ENCODE results near the gene CYP2J2. TPM values are rescaled to one million over a fixed set of nuclear protein-coding genes. Genes with fewer than 3 reads are reported as not detected.
"Not testable (repeated sequence)": the region's sequence is repeated elsewhere in the genome, so short reads cannot be mapped to it uniquely, and the experiment has no call there.

Gene CYP2J2
- 1 to 10 TPM in 1 of 2 donors, under 1 TPM in 1; 0.87 to 1.6 TPM for total RNA-seq

- H3K4me3 Mint-ChIP-seq = peak within 1 kb of the TSS; percentile 67
- no peaks in the 10 kb centered on the region for H3K36me3 Mint-ChIP-seq (ENCODE audit: low read depth)
- ATAC-seq (replicated peaks) = peak; percentile 97
- peak within 1 kb of the TSS; percentile 5 for H3K27ac Mint-ChIP-seq
- peaks cover 5% of the 10 kb centered on the region for H3K4me1 Mint-ChIP-seq
- peaks cover 27% of the 10 kb centered on the region for H3K27me3 Mint-ChIP-seq
- no peaks in the 10 kb centered on the region for H3K9me3 Mint-ChIP-seq
Observed at GRCh38 chr1:59926381-59927123, at the start of gene CYP2J2. Gene CYP2J2, minus strand, starts transcription at chr1:59926773. Its CDS starts 27 bp downstream, at chr1:59926746.

GRCh38 chr1:59973719-59974118 lies 47.1 kb upstream of the CYP2J2 start:
- Mint-ChIP-seq H3K9me3 (no peaks in the 10 kb centered on the region), H3K4me3 (no peak overlapping the region), H3K27ac (no peak overlapping the region), H3K36me3 (ENCODE audit: low read depth) (no peaks in the 10 kb centered on the region), H3K27me3 (peaks cover 26% of the 10 kb centered on the region), H3K4me1 (peaks cover 4% of the 10 kb centered on the region)
- no peak for ATAC-seq (replicated peaks)

GRCh38 chr1:59972216-59972927 lies 45.8 kb upstream of the CYP2J2 start:
- Mint-ChIP-seq H3K27ac (no peak overlapping the region), H3K9me3 (no peaks in the 10 kb centered on the region), H3K4me1 (peaks cover 4% of the 10 kb centered on the region), H3K36me3 (ENCODE audit: low read depth) (no peaks in the 10 kb centered on the region), H3K27me3 (peaks cover 26% of the 10 kb centered on the region), H3K4me3 (no peak overlapping the region)
- no peak for ATAC-seq (replicated peaks)

- Mint-ChIP-seq H3K4me1 (peaks cover 4% of the 10 kb centered on the region), H3K9me3 (no peaks in the 10 kb centered on the region), H3K27ac (no peak overlapping the region), H3K36me3 (ENCODE audit: low read depth) (no peaks in the 10 kb centered on the region), H3K4me3 (no peak overlapping the region), H3K27me3 (peaks cover 21% of the 10 kb centered on the region)
- peak; percentile 68 for ATAC-seq (replicated peaks)
Observed at GRCh38 chr1:59971464-59971911, 44.9 kb upstream of the CYP2J2 start.

- H3K27ac Mint-ChIP-seq; ATAC-seq (replicated peaks); H3K9me3 Mint-ChIP-seq; H3K4me3 Mint-ChIP-seq; H3K4me1 Mint-ChIP-seq; H3K36me3 Mint-ChIP-seq (ENCODE audit: low read depth): not testable (repeated sequence)
- H3K27me3 Mint-ChIP-seq = peaks cover 10% of the 10 kb centered on the region
Observed at GRCh38 chr1:59969542-59970175, 43.1 kb upstream of the CYP2J2 start.

GRCh38 chr1:59968746-59969145 lies 42.2 kb upstream of the CYP2J2 start:
- H3K9me3 Mint-ChIP-seq; H3K27ac Mint-ChIP-seq; H3K36me3 Mint-ChIP-seq (ENCODE audit: low read depth); H3K4me3 Mint-ChIP-seq; ATAC-seq (replicated peaks); H3K4me1 Mint-ChIP-seq: not testable (repeated sequence)
- H3K27me3 Mint-ChIP-seq = peaks cover 10% of the 10 kb centered on the region

GRCh38 chr1:59967780-59968179 lies 41.2 kb upstream of the CYP2J2 start:
- no peak overlapping the region for H3K4me3 Mint-ChIP-seq
- H3K27me3 Mint-ChIP-seq = peaks cover 5% of the 10 kb centered on the region
- no peak overlapping the region for H3K27ac Mint-ChIP-seq
- no peaks in the 10 kb centered on the region for H3K9me3 Mint-ChIP-seq
- no peaks in the 10 kb centered on the region for H3K36me3 Mint-ChIP-seq (ENCODE audit: low read depth)
- no peak for ATAC-seq (replicated peaks)
- peaks cover 4% of the 10 kb centered on the region for H3K4me1 Mint-ChIP-seq

- H3K36me3 Mint-ChIP-seq (ENCODE audit: low read depth) = no peaks in the 10 kb centered on the region
- no peaks in the 10 kb centered on the region for H3K9me3 Mint-ChIP-seq
- peaks cover 4% of the 10 kb centered on the region for H3K4me1 Mint-ChIP-seq
- peaks cover 5% of the 10 kb centered on the region for H3K27me3 Mint-ChIP-seq
- no peak for ATAC-seq (replicated peaks)
- H3K4me3 Mint-ChIP-seq = no peak overlapping the region
- no peak overlapping the region for H3K27ac Mint-ChIP-seq
Observed at GRCh38 chr1:59967141-59967697, 40.6 kb upstream of the CYP2J2 start.

GRCh38 chr1:59952065-59952464 lies 25.5 kb upstream of the CYP2J2 start:
- Mint-ChIP-seq H3K27ac (no peak overlapping the region), H3K27me3 (peaks cover 7% of the 10 kb centered on the region), H3K36me3 (ENCODE audit: low read depth) (no peaks in the 10 kb centered on the region), H3K4me1 (no peaks in the 10 kb centered on the region), H3K9me3 (no peaks in the 10 kb centered on the region), H3K4me3 (no peak overlapping the region)
- no peak for ATAC-seq (replicated peaks)

- Mint-ChIP-seq H3K27ac (no peak overlapping the region), H3K4me1 (no peaks in the 10 kb centered on the region), H3K27me3 (peaks cover 7% of the 10 kb centered on the region), H3K9me3 (no peaks in the 10 kb centered on the region), H3K4me3 (no peak overlapping the region), H3K36me3 (ENCODE audit: low read depth) (no peaks in the 10 kb centered on the region)
- no peak for ATAC-seq (replicated peaks)
Observed at GRCh38 chr1:59949648-59950047, 23.1 kb upstream of the CYP2J2 start.

- H3K27ac Mint-ChIP-seq = no peak overlapping the region
- no peaks in the 10 kb centered on the region for H3K36me3 Mint-ChIP-seq (ENCODE audit: low read depth)
- no peak overlapping the region for H3K4me3 Mint-ChIP-seq
- H3K27me3 Mint-ChIP-seq = peaks cover 3% of the 10 kb centered on the region
- no peaks in the 10 kb centered on the region for H3K4me1 Mint-ChIP-seq
- ATAC-seq (replicated peaks) = no peak
- H3K9me3 Mint-ChIP-seq = no peaks in the 10 kb centered on the region
Observed at GRCh38 chr1:59948990-59949389, 22.4 kb upstream of the CYP2J2 start.

GRCh38 chr1:59947047-59947938 lies 20.7 kb upstream of the CYP2J2 start:
- no peak overlapping the region for H3K4me3 Mint-ChIP-seq
- no peak overlapping the region for H3K27ac Mint-ChIP-seq
- H3K36me3 Mint-ChIP-seq (ENCODE audit: low read depth) = no peaks in the 10 kb centered on the region
- ATAC-seq (replicated peaks) = peak; percentile 78
- H3K27me3 Mint-ChIP-seq = peaks cover 6% of the 10 kb centered on the region
- H3K4me1 Mint-ChIP-seq = no peaks in the 10 kb centered on the region
- no peaks in the 10 kb centered on the region for H3K9me3 Mint-ChIP-seq

- Mint-ChIP-seq H3K27me3 (peaks cover 9% of the 10 kb centered on the region), H3K27ac (no peak overlapping the region), H3K9me3 (no peaks in the 10 kb centered on the region), H3K4me1 (no peaks in the 10 kb centered on the region), H3K4me3 (no peak overlapping the region), H3K36me3 (ENCODE audit: low read depth) (no peaks in the 10 kb centered on the region)
- ATAC-seq (replicated peaks) = no peak
Observed at GRCh38 chr1:59945790-59946189, 19.2 kb upstream of the CYP2J2 start.

GRCh38 chr1:59939393-59939792 lies 12.8 kb upstream of the CYP2J2 start:
- Mint-ChIP-seq H3K27me3 (peaks cover 19% of the 10 kb centered on the region), H3K4me1 (no peaks in the 10 kb centered on the region), H3K4me3 (no peak overlapping the region), H3K36me3 (ENCODE audit: low read depth) (no peaks in the 10 kb centered on the region), H3K27ac (no peak overlapping the region), H3K9me3 (no peaks in the 10 kb centered on the region)
- no peak for ATAC-seq (replicated peaks)

Measured in activated T-helper 17 cell treated with anti-CD3 and anti-CD28 coated beads, Interleukin-2, amount 50 U/mL, for 72 hours (primary cell).